Gastroesophageal sphincter (tissue), 3 donors: ENCODE measurements around the gene C15orf62.

Source experiments
- CTCF ChIP-seq, 4 experiments: fragments of 200-600 bp in 2 of 4; fragments of 450-650 bp in 2 of 4; sonication (generic) in 1 of 4; IDR thresholded peaks; one replicate each; pipeline ENCODE4 v1.5.1; 2017 to 2019; ENCODE audit warnings: antibody characterized with exemption in 4 of 4, mild to moderate bottlenecking in 2 of 4, moderate library complexity in 2 of 4
- EP300 ChIP-seq: sonication (generic); formaldehyde crosslinking; IDR thresholded peaks from one replicate; pipeline ENCODE4 v1.6.1; 2017; ENCODE audit warnings: antibody characterized with exemption, mild to moderate bottlenecking
- POLR2A ChIP-seq, 2 donors: fragments of 450-650 bp; IDR thresholded peaks; one replicate each; pipeline ENCODE4 v1.6.1; 2017; ENCODE audit warnings: antibody characterized with exemption in 2 of 2, mild to moderate bottlenecking in 2 of 2, moderate library complexity in 1 of 2
- POLR2AphosphoS5 ChIP-seq: sonication (generic); formaldehyde crosslinking; IDR thresholded peaks from one replicate; pipeline ENCODE4 v1.6.1; 2017; ENCODE audit warnings: antibody characterized with exemption

- TF ChIP-seq CTCF (IDR thresholded peaks at IDR 0.05) (no peak), POLR2A (IDR thresholded peaks at IDR 0.05) (no peak), EP300 (no peak), POLR2AphosphoS5 (no peak)
These were observed 4.1 kb downstream of the C15orf62 start for GRCh38 chr15:40773902-40774301.
